Smooth muscle cell (in vitro differentiated cells): ENCODE results near the gene GUCY2C. TPM values are rescaled to one million over a fixed set of nuclear protein-coding genes. Genes with fewer than 3 reads are reported as not detected.

Source experiments
- DNase-seq: peaks from one replicate; lab custom pipeline; 2025; ENCODE audit not compliant: unreplicated experiment; lab: John Stamatoyannopoulos, UW
- H2AFZ ChIP-seq: fragments of 200-600 bp; sonication (generic); 2 replicates; pipeline ENCODE4 v1.6.0; 2016; ENCODE audit warnings: antibody characterized with exemption, low read depth, mild to moderate bottlenecking
- H3F3A ChIP-seq: fragments of 200-600 bp; sonication (generic); 2 replicates; pipeline ENCODE4 v1.6.0; 2017; ENCODE audit warnings: antibody characterized with exemption, low read depth
- H3K27ac ChIP-seq: fragments of 200-600 bp; sonication (generic); 2 replicates; pipeline ENCODE4 v1.5.1; 2016; ENCODE audit warnings: low read depth, mild to moderate bottlenecking
- H3K27me3 ChIP-seq: fragments of 200-600 bp; sonication (generic); 2 replicates; pipeline ENCODE4 v1.6.1; 2016; ENCODE audit warnings: low read depth, mild to moderate bottlenecking
- H3K36me3 ChIP-seq: fragments of 200-600 bp; sonication (generic); 2 replicates; pipeline ENCODE4 v1.5.1; 2016; ENCODE audit warnings: low read depth
- H3K4me1 ChIP-seq: fragments of 200-600 bp; sonication (generic); 2 replicates; pipeline ENCODE4 v1.5.1; 2016; ENCODE audit warnings: low read depth
- H3K4me2 ChIP-seq: fragments of 200-600 bp; sonication (generic); 2 replicates; pipeline ENCODE4 v1.6.0; 2016; ENCODE audit warnings: mild to moderate bottlenecking
- H3K4me3 ChIP-seq: fragments of 200-600 bp; sonication (generic); 2 replicates; pipeline ENCODE4 v1.5.1; 2016; ENCODE audit warnings: mild to moderate bottlenecking
- H3K79me2 ChIP-seq: fragments of 200-600 bp; sonication (generic); 2 replicates; pipeline ENCODE4 v1.6.0; 2016; ENCODE audit warnings: low read depth, mild to moderate bottlenecking
- H3K9ac ChIP-seq: fragments of 200-600 bp; sonication (generic); 2 replicates; pipeline ENCODE4 v1.6.0; 2016; ENCODE audit warnings: low read depth
- H3K9me3 ChIP-seq: fragments of 200-600 bp; sonication (generic); replicated peaks from 2 replicates; pipeline ENCODE4 v1.5.1; 2016; ENCODE audit warnings: low read depth
- H4K20me1 ChIP-seq: fragments of 200-600 bp; sonication (generic); 2 replicates; pipeline ENCODE4 v1.6.0; 2016; ENCODE audit warnings: low read depth
- CTCF ChIP-seq: fragments of 200-600 bp; sonication (generic); IDR thresholded peaks from 2 replicates; pipeline ENCODE4 v1.5.1; 2017; ENCODE audit warnings: borderline replicate concordance, mild to moderate bottlenecking, antibody characterized with exemption; ENCODE audit not compliant: insufficient read depth, poor library complexity, severe bottlenecking
- WGBS: methylation state at CpG from one replicate; pipeline ENCODE4 v1.1.7; 2016; ENCODE audit warnings: low lambda C conversion rate; 5-methylcytosine and 5-hydroxymethylcytosine counted together
- polyA plus RNA-seq: library from polyadenylated mRNA; unstranded; fragments of >200 nt; fragmentation: Nextera tagmentation; extraction: Ambion mirVana; gene quantifications from 2 replicates; pipeline ENCODE4 v1.2.1, GENCODE V29; 2016
- total RNA-seq: library from RNA; depleted of rRNA; stranded (reverse); fragments of >200 nt; gene quantifications from 2 replicates; pipeline ENCODE4 v1.2.3, GENCODE V29; 2014

GUCY2C gene
- total and polyA plus RNA-seq, 2 experiments from 2014 or later = not detected

- no peaks in the 10 kb centered on the region for H3K9me3 ChIP-seq
- no peak for TF ChIP-seq CTCF
- no peak overlapping the region for H3K4me2 ChIP-seq
- WGBS = 58% methylated on average over 3 of the region's 3 CpGs
- no peak overlapping the region for H2AFZ ChIP-seq
- no peaks in the 10 kb centered on the region for H3K4me1 ChIP-seq
- no peaks in the 10 kb centered on the region for H3K79me2 ChIP-seq
- no peak overlapping the region for H3K4me3 ChIP-seq
- no peak overlapping the region for H3K27ac ChIP-seq
- H3K27me3 ChIP-seq = no peaks in the 10 kb centered on the region
- DNase-seq = no peak
- no peaks in the 10 kb centered on the region for H3K36me3 ChIP-seq
- H3K9ac ChIP-seq = no peak overlapping the region
- no peaks in the 10 kb centered on the region for H3F3A ChIP-seq
- no peaks in the 10 kb centered on the region for H4K20me1 ChIP-seq
Observed at GRCh38 chr12:14681190-14681589, 15.2 kb downstream of the GUCY2C start.

GRCh38 chr12:14678547-14679150 lies 17.8 kb downstream of the GUCY2C start:
- Histone ChIP-seq H4K20me1 (no peaks in the 10 kb centered on the region), H3K36me3 (no peaks in the 10 kb centered on the region), H3K4me2 (no peak overlapping the region), H3F3A (no peaks in the 10 kb centered on the region), H3K4me1 (no peaks in the 10 kb centered on the region), H2AFZ (no peak overlapping the region), H3K4me3 (no peak overlapping the region), H3K79me2 (no peaks in the 10 kb centered on the region), H3K9me3 (no peaks in the 10 kb centered on the region), H3K9ac (no peak overlapping the region), H3K27ac (no peak overlapping the region), H3K27me3 (no peaks in the 10 kb centered on the region)
- 95% methylated on average over 6 of the region's 6 CpGs for WGBS
- no peak for DNase-seq
- TF ChIP-seq CTCF = no peak

GRCh38 chr12:14668591-14668990 lies 27.8 kb downstream of the GUCY2C start:
- no peaks in the 10 kb centered on the region for H3K36me3 ChIP-seq
- no peaks in the 10 kb centered on the region for H3K4me1 ChIP-seq
- no peak overlapping the region for H3K9ac ChIP-seq
- no peaks in the 10 kb centered on the region for H4K20me1 ChIP-seq
- H2AFZ ChIP-seq = no peak overlapping the region
- H3K4me3 ChIP-seq = no peak overlapping the region
- no peak for TF ChIP-seq CTCF
- no peaks in the 10 kb centered on the region for H3K27me3 ChIP-seq
- no peaks in the 10 kb centered on the region for H3K9me3 ChIP-seq
- 88% methylated on average over 3 of the region's 3 CpGs for WGBS
- no peak overlapping the region for H3K27ac ChIP-seq
- no peak overlapping the region for H3K4me2 ChIP-seq
- DNase-seq = no peak
- H3F3A ChIP-seq = no peaks in the 10 kb centered on the region
- no peaks in the 10 kb centered on the region for H3K79me2 ChIP-seq
